ENCODE data around the gene SNX5.

GRCh38 chr20:17960927-17961586 is 7.5 kb downstream of the SNX5 start:
- no peak for TF ChIP-seq CTCF (IDR thresholded peaks at IDR 0.05; ENCODE audit: insufficient read depth, low read length, poor library complexity, severe bottlenecking)
- no peak for TF ChIP-seq EZH2phosphoT487 (conservative IDR thresholded peaks at IDR 0.05; ENCODE audit: low read length)

Data from SU-DHL-6 (cell line).